H4 (cell line): ENCODE data around the gene NXT1. TPM values are rescaled to one million over a fixed set of nuclear protein-coding genes. Genes with fewer than 3 reads are reported as not detected.
"Not testable (repeated sequence)": the region's sequence is repeated elsewhere in the genome, so short reads cannot be mapped to it uniquely, and the experiment has no call there.

ENCODE experiments used
- DNase-seq: peaks from one replicate; pipeline ENCODE4 v3.0.0-alpha.2; 2015; ENCODE audit warnings: low spot score
- total RNA-seq: library from RNA; depleted of rRNA; stranded (reverse); fragments of >200 nt; shearing (Covaris generic); gene quantifications from 2 replicates; pipeline ENCODE4 v1.2.3, GENCODE V29; 2014; rRNA removed

The NXT1 gene
- total RNA-seq, result 62.8 and 66.8 TPM in 2 replicates

DNA sequence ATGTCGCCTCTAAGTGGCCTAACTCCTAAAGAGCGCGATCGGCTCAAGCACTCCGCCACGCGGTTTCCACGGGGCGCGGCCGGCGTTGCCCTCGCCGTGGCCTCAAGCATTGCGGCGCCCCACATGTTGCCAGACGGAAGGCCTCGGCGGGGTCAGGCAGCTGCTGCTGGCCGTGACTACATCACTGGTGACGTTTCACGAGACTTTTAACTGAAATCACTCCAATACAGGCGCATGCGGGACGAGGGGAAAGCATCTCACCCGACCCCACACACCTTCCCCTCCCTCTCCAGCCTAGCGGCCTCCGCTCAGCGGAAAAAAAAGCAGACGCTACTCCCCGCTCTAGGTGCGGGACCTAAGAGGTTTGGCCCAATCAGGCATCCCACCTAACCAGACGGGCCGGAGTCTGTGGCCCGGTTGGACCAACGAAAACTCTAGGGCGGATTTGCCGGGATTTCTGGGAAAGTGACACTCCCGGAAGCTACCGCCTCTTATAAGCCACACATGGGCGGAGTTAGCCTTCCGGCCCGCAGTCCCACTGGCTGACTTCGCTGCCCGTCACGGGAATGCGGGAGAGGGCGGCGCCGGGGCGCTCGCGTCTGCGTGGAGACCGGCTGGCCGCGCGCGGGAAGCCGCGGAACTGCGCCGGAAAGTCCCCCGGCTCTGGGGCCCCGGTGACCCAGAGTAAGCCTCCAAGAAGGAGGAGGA lies at the start of gene NXT1:
Gene NXT1, plus strand, starts transcription at position 596 of the 708 bp plus-strand sequence. CDS start 3,251 bp downstream, outside the sequence.
- peak; percentile 96 for DNase-seq

- DNase-seq, result no peak
Observed at GRCh38 chr20:23301436-23302050, 49.0 kb upstream of the NXT1 start.

DNA sequence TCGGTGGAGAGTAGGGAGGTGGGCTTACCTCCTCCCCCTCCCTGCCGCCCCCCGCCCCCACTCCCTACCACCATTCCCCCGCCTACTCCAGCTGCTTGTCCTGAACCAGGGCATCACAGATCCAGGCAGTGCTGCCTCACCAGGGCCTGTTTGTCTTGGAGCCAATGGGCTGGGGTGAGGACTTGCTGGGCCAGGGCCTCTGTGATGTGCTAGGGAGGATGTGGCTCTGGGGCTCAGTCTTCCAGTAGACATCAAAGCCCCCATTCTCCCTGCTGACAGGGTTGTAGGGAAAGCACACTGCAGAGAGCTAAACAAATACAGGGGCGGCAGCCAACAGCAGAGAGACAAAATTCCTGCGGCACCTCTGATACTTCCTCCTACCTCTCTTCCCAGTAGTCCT lies 48.2 kb upstream of the NXT1 start:
- DNase-seq, result no peak

DNA sequence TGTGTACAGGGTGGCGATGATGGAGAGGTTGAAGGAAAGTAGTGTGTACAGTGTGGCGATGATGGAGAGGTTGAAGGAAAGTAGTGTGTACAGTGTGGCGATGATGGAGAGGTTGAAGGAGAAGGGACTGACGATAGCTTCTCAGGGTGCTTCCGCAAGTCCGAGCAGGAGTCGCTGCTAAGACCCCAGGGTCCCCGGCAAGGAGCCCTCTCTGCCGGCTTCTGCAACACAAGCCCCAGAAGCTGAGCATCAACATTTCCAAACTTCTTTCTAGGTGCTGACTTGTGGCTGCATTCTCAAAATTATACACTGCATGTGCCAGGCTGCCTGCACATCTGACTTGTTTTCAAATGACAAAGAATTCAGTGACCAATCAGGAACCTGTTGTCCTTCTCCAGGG lies 47.8 kb upstream of the NXT1 start:
- DNase-seq, result no peak

- DNase-seq, result no peak
Observed at GRCh38 chr20:23303325-23304102, 47.1 kb upstream of the NXT1 start.

DNA sequence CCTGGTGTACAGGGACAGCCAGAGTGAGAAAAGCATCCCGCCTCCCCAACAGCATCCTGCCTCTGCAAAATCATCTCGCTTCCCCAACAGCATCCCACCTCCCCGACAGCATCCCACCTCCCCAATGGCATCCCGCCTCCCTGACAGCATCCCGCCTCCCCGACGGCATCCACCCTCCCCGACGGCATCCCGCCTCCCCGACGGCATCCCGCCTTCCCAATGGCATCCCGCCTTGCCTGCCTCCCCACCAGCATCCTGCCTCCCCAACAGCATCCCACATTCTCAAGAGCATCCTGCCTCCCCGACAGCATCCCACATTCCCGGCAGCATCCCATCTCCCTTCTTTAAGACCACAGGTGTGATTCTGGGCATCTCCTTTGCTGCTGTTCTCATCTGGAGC lies 46.0 kb upstream of the NXT1 start:
- no peak for DNase-seq

DNA sequence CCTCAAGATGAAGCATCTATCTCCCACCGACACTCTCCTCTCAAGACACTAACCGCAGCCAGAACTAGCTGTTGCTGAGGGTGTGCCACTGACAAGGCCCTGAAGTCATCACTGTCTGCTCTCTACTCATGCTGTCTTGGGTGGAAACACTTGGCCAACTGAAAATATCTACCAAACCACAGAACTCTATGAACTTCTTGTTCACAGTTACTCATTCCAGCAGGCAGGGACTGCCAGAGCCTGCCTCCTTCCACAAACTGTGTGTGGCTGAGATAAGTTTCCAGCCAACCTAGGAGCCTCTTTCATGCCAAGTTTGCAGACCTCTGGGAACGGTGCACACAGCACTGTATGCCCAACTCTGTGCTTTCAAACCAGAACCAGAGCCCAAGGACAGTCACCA lies 45.5 kb upstream of the NXT1 start:
- DNase-seq, result peak; percentile 14

DNA sequence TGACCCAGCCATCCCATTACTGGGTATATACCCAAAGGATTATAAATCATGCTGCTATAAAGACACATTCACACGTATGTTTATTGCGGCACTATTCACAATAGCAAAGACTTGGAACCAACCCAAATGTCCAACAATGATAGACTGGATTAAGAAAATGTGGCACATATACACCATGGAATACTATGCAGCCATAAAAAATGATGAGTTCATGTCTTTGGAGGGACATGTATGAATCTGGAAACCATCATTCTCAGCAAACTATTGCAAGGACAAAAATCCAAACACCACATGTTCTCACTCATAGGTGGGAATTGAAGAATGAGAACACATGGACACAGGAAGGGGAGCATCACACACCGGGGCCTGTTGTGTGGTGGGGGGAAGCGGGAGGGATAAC lies 43.2 kb upstream of the NXT1 start:
- not testable (repeated sequence) for DNase-seq

GRCh38 chr20:23308024-23308423 lies 42.6 kb upstream of the NXT1 start:
- DNase-seq, result no peak

DNA sequence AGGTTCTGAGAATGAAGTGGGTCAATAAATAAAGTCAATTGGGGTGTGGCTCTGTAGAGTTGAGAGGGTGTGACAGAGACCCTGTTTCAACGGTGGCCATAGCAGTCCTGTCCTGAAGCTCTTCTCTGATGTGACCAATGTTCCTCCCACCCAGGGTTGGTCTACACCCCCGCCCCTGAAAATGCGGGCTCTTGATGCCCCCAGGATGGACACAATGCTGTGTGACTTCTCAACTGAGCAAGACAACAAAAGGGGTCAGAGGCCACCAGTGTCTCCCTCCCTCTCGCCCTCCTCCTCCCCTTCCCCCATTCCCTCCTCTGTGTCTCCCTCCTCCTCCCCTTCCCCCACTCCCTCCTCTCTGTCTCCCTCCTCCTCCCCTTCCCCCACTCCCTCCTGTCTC lies 41.7 kb upstream of the NXT1 start:
- DNase-seq, result no peak

DNA sequence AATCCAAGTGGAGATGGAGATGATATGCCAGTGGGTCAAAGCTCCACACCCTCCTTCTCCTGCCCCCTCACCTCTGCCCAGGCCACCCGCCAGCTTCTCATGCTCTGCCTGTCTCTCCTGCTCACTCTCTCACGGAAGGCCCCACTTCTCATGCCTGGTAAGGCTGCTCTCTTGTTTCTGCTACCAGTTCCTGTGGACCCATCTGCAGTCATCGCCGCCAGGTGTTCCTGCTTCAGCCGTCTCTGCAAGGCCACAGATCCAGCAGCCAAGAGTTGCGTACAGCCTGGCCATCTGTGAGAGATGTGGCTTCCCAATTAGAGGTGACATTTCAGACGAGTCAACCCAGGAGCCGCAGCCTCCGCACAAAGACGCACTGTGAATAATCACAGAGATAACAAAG lies 40.8 kb upstream of the NXT1 start:
- DNase-seq, result no peak

DNA sequence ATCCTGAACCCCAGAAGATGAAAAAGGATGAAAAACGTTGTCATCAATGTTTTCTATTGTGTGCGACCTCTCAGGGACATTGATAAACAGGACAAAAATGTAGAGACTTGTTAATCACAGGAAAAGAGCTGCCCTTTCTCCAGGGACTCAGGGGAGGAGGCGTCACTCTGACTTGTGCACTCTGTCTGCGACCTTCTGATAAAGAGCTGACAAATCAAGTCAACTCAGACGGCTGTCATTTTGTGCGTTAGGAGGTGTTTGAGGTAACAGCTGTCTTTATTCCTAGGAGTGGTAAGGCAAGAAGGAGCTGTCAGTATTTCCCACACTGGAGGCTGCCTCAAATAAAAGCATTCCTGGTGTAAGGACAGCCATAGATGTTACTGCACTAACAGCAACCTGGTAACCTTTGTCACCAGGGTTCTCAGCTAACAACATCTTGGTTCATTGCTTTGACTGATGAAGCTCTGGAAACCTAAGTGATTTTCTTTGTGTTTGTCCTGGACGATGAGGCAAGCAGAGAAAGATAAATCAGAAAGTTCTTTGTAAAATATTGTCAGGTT lies 38.6 kb upstream of the NXT1 start:
- DNase-seq, result no peak

DNA sequence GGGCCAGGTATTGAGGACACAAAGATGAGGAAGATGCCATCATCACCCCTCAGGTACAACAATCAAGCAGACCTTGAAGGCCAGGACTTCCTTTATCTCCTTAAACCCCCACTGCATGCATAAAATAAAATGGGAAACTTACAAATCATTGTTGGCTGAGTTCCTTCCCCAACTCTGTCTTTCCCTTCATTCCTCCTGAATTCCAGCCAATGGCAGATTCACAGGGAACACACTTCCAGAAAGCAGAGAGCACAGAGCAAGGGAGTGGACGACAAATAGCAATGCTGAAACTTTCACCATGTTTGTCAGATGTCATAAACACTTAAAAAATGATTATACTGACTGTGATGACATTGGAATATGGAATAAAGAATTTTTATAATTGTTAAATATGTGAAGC lies 37.3 kb upstream of the NXT1 start:
- DNase-seq, result no peak

GRCh38 chr20:23314699-23315098 lies 35.9 kb upstream of the NXT1 start:
- no peak for DNase-seq

GRCh38 chr20:23315099-23315498 lies 35.5 kb upstream of the NXT1 start:
- no peak for DNase-seq

GRCh38 chr20:23316626-23317025 lies 34.0 kb upstream of the NXT1 start:
- no peak for DNase-seq

- no peak for DNase-seq
Observed at GRCh38 chr20:23317081-23317480, 33.5 kb upstream of the NXT1 start.

DNA sequence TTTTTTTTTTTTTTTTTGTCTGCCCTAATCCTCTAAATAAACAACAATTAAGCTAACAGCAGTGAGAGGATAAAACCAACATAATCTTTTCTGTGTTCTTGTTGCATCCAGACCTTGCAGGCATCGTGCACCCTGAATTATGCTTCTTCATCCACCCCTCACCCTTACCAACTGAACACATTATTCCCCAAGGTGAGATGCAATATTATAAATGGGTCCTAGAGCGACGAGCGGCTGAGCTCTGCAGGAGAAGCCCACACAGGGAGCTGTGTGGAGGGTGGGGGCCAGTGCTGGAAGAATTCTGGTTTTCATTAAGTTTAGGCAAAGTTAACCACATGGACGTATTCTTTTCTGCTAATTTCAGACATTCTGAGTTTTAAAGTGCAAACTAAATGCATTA lies 32.2 kb upstream of the NXT1 start:
- DNase-seq, result no peak

DNA sequence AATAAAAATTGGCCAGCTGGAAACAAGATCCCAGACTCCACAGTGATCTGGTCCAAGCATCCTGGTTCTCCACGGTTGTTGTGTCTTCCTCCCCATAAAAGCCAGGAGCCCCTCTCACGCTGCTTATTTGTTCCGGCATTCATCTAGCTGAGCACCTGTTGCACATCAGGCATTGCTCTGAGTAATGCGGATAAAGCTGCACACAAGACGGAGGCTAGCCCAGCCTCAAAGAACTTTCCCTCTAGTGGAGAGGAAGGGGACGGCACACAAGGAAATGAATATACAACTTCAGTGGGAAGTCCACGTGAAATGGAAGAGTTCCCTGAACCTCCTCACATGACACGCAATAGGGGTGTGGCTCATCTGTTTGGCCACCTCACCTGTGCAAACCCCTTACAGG lies 30.3 kb upstream of the NXT1 start:
- DNase-seq, result no peak

DNA sequence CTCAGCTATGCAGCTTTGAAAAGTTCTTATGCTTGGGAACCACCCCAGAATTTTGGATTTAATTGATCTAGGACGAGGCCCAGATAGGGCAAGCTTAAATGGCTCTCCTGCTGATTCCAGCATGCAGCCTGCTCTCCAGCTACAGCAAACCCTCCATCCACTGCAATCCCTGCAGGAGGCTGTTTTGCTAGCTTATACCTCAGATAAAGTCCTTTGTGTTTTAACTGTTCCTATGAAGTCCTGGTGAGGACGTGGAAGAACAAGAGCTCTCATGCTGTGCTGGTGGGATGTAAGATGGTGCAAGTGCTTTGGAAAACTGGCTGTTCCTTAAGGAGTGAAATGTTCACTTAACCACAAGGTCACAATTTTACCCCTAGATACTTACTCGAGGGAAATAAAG lies 25.5 kb upstream of the NXT1 start:
- DNase-seq, result no peak

DNA sequence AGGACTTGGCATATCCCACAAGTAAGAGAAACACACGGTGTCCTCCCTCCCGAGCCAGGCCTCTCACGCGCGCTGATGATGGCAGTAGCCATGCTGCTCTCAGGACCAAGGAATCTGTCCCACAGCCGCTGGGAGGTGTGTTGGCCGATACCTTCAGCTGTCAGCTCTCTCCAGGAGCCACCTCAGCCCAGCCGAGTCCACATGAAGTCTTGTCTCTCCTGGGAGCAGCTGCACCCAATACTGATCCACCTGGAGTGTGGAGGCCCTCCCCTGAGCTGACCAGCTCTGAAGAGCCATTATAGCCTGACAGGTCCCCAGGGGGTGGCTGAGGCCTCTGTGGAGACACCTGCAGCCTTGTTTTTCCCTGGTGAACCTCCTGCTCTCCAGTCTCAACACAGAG lies 23.8 kb upstream of the NXT1 start:
- DNase-seq, result no peak

DNA sequence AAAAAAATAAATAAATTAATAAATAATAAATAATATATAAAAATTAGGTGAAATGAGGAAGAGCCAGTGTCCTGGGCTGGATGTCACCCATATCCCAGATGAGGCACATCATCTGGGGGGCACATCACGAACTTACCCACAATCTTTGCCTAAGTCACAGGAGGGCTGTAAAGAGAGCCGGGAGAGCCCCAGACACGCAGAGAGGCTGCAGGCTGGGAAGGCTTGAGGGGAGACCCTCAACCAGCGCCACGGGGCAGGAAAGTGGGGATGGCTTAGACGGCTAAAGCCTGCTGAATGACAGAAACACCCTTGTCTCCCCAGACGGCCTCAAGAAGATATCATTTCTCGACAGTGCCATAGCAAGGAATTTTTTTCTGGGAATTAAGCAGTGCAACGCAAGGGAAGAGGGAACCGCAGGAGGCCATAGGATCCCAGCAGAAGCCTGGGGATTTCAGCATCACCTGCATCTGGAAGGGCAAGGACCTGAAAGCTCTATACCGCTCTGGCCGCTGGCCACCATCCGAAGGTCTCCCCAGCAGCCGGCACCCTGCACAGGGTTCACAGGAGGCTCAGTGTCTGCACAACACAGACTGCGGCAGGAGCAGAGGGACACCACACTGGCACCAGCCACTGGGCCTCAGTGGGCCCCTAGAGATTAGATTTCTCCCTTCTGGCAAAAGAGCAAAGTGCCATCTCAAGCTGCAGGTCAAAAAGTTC lies 22.8 kb upstream of the NXT1 start:
- no peak for DNase-seq
